AG09309 (cell line): ENCODE results near the gene PEX11G.

ENCODE experiments used
- DNase-seq: peaks from one replicate; pipeline ENCODE4 v3.0.0-alpha.2; 2010; ENCODE audit warnings: low read depth
- H3K4me3 ChIP-seq: 2 replicates; pipeline ENCODE4 v1.5.1; 2011; ENCODE audit warnings: mild to moderate bottlenecking, low read depth, low read length, moderate library complexity; ENCODE audit not compliant: control insufficient read depth
- CTCF ChIP-seq: IDR thresholded peaks from 2 replicates; pipeline ENCODE4 v1.5.1; 2011; ENCODE audit warnings: mild to moderate bottlenecking, low read depth, low read length, inconsistent platforms; ENCODE audit not compliant: insufficient read depth, control insufficient read depth; ENCODE audit errors: missing control alignments

Gene PEX11G

DNA sequence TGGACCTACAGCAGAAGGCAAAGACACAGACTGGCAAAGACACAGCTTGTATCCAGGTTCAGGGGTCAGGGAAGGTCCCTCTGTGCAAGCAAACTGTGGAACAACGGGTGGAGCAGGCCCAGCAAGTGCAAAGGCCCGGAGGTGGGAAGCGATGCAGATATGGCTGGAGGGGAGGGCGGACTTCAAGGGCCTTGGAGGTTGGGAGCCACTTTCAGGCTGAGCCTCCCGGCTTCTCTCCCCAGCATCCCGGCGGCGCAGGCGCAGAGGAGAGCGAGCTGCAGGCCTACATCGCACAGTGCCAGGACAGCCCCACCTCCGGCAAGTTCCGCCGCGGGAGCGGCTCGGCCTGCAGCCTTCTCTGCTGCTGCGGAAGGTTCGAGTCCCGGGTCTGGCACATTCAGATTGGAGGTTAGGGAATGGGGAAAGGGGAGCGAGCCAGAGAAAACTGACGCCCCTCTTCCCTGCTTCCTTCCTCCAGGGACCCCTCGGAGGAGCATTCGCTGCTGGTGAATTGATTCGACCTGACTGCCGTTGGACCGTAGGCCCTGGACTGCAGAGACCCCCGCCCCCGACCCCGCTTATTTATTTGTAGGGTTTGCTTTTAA, 44.5 kb upstream of the PEX11G start:
- DNase-seq, result no peak
- peak overlapping the region; percentile 74 for H3K4me3 ChIP-seq
- TF ChIP-seq CTCF, result no peak

DNA sequence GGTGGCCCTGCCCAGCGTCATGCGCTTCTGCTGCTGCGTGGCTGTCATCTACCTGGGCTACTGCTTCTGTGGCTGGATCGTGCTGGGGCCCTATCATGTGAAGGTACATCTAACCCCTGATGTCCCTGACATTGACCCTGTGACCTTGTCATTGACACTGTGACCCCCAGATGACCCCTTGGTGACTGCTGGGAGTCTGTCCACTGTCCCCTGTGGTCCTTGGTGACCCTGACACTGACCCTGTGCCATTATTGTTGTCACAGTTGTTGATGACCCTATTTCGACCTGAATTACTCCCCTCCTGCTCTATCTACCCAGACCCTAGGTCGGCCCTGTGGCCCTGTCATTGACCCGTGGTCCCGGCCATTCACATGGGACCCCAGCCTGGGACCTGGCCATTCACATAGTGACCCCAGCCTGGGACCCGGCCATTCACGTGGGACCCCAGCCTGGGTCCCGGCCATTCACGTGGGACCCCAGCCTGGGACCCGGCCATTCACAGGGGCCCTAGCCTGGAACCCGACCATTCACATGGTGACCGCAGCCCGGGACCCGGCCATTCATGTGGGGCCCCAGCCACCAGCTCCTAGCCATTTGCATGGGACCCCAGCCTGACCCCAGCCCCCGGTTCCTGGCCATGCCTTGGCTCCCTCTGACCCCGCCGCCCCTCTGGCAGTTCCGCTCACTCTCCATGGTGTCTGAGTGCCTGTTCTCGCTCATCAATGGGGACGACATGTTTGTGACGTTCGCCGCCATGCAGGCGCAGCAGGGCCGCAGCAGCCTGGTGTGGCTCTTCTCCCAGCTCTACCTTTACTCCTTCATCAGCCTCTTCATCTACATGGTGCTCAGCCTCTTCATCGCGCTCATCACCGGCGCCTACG, 41.0 kb upstream of the PEX11G start:
- no peak for DNase-seq
- H3K4me3 ChIP-seq, result no peak overlapping the region
- TF ChIP-seq CTCF, result no peak

DNA sequence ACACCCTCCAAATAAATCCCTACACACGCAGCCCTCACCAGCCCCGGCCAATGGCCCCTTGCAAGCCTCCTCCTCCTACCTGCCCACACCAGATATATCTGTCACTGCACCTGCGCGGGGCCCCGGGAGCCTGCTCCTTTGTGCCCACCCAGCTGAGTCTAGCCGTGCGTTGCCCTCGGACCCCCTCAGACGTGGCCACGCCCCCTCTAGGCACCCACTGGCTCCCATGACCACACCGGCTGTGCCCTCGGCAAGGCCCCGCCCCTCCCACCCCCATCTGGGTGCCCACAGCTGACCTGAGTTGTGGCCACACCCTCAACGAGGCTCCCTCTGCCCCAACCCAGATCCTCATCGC, 40.4 kb upstream of the PEX11G start:
- TF ChIP-seq CTCF, result no peak
- no peak for DNase-seq
- no peak overlapping the region for H3K4me3 ChIP-seq

- TF ChIP-seq CTCF, result no peak
- no peak for DNase-seq
These were observed 39.8 kb upstream of the PEX11G start for GRCh38 chr19:7528522-7529245.

DNA sequence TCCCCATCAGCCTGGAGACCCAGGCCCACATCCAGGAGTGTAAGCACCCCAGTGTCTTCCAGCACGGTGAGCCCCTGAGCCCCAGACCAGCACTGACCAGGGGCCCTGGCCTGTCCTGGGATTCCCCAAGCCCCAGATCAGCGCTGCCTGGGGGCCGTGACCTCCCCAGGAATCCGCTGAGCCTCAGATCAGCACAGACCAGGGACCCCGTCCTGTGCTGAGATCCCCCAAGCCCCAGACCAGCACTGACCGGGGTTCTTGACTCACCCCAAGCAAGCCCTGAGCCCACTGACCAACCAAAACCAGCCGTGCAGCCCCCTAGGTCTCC, 39.3 kb upstream of the PEX11G start:
- H3K4me3 ChIP-seq, result no peak overlapping the region
- DNase-seq, result no peak
- TF ChIP-seq CTCF, result no peak

More at GRCh38 chr19:7528522-7529245, 39.8 kb upstream of the PEX11G start:
- no peak overlapping the region for H3K4me3 ChIP-seq

DNA sequence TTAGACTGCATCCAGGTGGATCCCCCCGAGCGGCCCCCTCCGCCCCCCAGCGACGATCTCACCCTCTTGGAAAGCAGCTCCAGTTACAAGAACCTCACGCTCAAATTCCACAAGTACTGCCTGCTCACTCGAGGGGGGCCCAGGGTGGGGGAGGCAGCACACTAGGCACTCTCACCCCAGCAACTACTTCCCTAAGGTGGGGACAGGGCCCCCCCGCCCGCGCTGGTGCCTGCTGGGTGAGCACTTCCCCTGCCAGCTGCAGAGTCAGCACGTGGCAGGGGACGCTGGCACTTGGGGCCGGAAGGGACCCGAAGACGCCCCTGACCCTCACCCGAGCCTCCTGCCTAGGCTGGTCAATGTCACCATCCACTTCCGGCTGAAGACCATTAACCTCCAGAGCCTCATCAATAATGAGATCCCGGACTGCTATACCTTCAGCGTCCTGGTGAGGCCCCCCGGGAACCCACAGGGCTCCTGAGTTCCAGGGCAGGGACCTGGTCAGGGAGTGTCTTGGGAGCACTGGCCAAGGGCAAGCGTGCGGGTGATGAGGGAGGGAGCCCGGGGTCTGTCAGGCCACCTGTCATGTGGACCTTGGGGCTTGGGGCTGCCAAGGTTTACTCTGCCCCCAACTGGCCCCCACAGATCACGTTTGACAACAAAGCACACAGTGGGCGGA, 38.8 kb upstream of the PEX11G start:
- no peak overlapping the region for H3K4me3 ChIP-seq
- TF ChIP-seq CTCF, result no peak
- no peak for DNase-seq
